CD4-positive, CD25-positive, alpha-beta regulatory T cell (primary cell): ENCODE measurements around the gene BDKRB1. TPM values are rescaled to one million over a fixed set of nuclear protein-coding genes. Genes with fewer than 3 reads are reported as not detected.
"Not testable (repeated sequence)": the region's sequence is repeated elsewhere in the genome, so short reads cannot be mapped to it uniquely, and the experiment has no call there.

Experiments used
- ATAC-seq, 2 donors: fragments of 150-1000 bp; cut with Tn5 transposase; one replicate each; pipeline ENCODE4 v1.10.0; 2021; ENCODE audit warnings: low read depth in 2 of 2, moderate number of reproducible peaks in 2 of 2, moderate library complexity in 1 of 2
- DNase-seq, 3 donors: peaks; one replicate each; pipeline versions ENCODE4 v3.0.0 to v3.0.0-alpha.2; 2012 to 2022; ENCODE audit warnings: mixed read lengths in 1 of 3
- H3K27ac ChIP-seq: one replicate; pipeline ENCODE4 v1.7.0; 2013; ENCODE audit warnings: mild to moderate bottlenecking, low read length; ENCODE audit not compliant: insufficient read depth, poor library complexity, severe bottlenecking
- H3K27me3 ChIP-seq: one replicate; pipeline ENCODE4 v1.7.0; 2013; ENCODE audit warnings: low read length; ENCODE audit not compliant: control insufficient read depth, insufficient read depth
- H3K36me3 ChIP-seq: one replicate; pipeline ENCODE4 v1.7.0; 2013; ENCODE audit warnings: mild to moderate bottlenecking, low read length, moderate library complexity; ENCODE audit not compliant: control insufficient read depth, insufficient read depth
- H3K4me1 ChIP-seq: 2 replicates; pipeline ENCODE4 v1.7.0; 2013; ENCODE audit warnings: mild to moderate bottlenecking, low read length; ENCODE audit not compliant: insufficient read depth, control insufficient read depth, poor library complexity, severe bottlenecking
- H3K4me3 ChIP-seq: one replicate; pipeline ENCODE4 v1.7.0; 2013; ENCODE audit warnings: low read depth, mild to moderate bottlenecking, low read length, moderate library complexity
- H3K9me3 ChIP-seq, 2 experiments: 1 replicate in 1 of 2; 2 replicates in 1 of 2; pipeline ENCODE4 v1.7.0; 2013; ENCODE audit warnings: low read length in 2 of 2, mild to moderate bottlenecking in 1 of 2, moderate library complexity in 1 of 2; ENCODE audit not compliant: control insufficient read depth in 2 of 2
- H3K27ac Mint-ChIP-seq, 3 donors: one replicate each; pipeline ENCODE4 v1.8.0; 2020 to 2022; ENCODE audit warnings: mild to moderate bottlenecking in 3 of 3, mixed read lengths in 3 of 3, moderate library complexity in 2 of 3
- H3K27me3 Mint-ChIP-seq: one replicate; pipeline ENCODE4 v1.8.0; 2022; ENCODE audit warnings: mild to moderate bottlenecking, mixed read lengths
- H3K36me3 Mint-ChIP-seq: one replicate; pipeline ENCODE4 v1.8.0; 2020; ENCODE audit warnings: mixed read lengths
- H3K4me1 Mint-ChIP-seq, 4 donors: one replicate each; pipeline ENCODE4 v1.8.0; 2020 to 2022; ENCODE audit warnings: mixed read lengths in 4 of 4, mild to moderate bottlenecking in 1 of 4
- H3K4me3 Mint-ChIP-seq, 4 donors: one replicate each; pipeline ENCODE4 v1.8.0; 2020 to 2022; ENCODE audit warnings: mild to moderate bottlenecking in 4 of 4, mixed read lengths in 4 of 4, moderate library complexity in 3 of 4
- H3K9me3 Mint-ChIP-seq, 7 donors: one replicate each; pipeline ENCODE4 v1.8.0; 2020 to 2022; ENCODE audit warnings: mixed read lengths in 7 of 7, mild to moderate bottlenecking in 3 of 7, moderate library complexity in 2 of 7
- polyA plus RNA-seq, 4 donors: library from polyadenylated mRNA; unstranded; fragments of 300-500 nt; fragmentation: Illumina TruSeq; gene quantifications; one replicate each; pipeline ENCODE4 v1.2.3, GENCODE V29; 2021
- total RNA-seq: library from RNA; stranded (reverse); gene quantifications from one replicate; pipeline ENCODE4 v1.2.3, GENCODE V29; 2022

Gene BDKRB1
- total and polyA plus RNA-seq, 5 donors from 2014 or later, result not detected

DNA sequence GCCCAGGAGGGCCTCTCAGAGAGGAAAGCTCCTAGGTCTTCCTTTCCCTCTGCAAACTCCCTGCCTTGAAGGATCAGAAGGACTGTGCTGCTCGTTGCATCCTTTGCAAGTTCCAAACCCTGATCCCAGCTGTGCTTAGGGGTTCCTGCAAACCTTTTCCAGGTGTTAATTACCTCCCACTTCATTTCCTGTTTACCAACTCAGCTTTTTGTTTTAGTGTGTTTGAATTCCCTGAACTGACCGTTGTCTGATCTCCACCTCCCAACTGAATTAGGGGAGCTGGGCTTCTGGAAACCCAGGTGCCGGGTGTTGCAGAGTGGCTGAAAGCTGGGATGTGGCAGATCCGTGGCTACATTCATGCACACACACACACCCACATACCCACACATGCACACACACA is 20.6 kb upstream of the BDKRB1 start:
- no peak for ATAC-seq

DNA sequence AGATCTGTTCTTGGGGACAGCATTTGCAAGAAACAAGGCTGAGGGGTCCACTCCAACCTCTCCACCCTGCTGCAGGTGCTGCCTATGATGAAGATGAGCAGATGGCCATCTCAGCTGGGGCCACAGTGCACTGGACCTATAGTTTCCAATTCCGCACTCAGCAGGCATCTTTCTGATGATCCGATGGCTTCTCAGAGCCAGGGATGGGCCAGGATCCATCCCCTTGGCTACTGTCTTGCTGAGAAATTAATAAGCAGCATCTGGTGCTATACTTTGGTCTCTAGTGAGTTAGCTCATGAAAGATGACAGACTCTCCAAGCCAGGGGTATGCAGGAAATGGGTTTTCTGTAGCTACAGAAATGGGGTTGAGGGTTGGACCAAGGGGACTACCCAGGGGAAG is 18.4 kb upstream of the BDKRB1 start:
- no peaks in the 10 kb centered on the region for H3K4me1 Mint-ChIP-seq
- no peaks in the 10 kb centered on the region for H3K27me3 ChIP-seq
- no peak overlapping the region for H3K4me3 ChIP-seq
- DNase-seq (no peak), ATAC-seq (no peak)
- H3K4me1 ChIP-seq, result no peaks in the 10 kb centered on the region
- H3K27ac Mint-ChIP-seq, result no peak overlapping the region
- H3K36me3 ChIP-seq, result no peaks in the 10 kb centered on the region
- no peaks in the 10 kb centered on the region for H3K36me3 Mint-ChIP-seq
- H3K27ac ChIP-seq, result no peak overlapping the region
- H3K27me3 Mint-ChIP-seq, result peaks cover 11% of the 10 kb centered on the region
- no peaks in the 10 kb centered on the region for H3K9me3 Mint-ChIP-seq
- H3K4me3 Mint-ChIP-seq, result no peak overlapping the region
- no peaks in the 10 kb centered on the region for H3K9me3 ChIP-seq

More for the DNA sequence above, 20.6 kb upstream of the BDKRB1 start:
- Mint-ChIP-seq H3K27me3 (peaks cover 11% of the 10 kb centered on the region), H3K4me1 (no peaks in the 10 kb centered on the region), H3K9me3 (no peaks in the 10 kb centered on the region), H3K27ac (no peak overlapping the region), H3K36me3 (no peaks in the 10 kb centered on the region), H3K4me3 (no peak overlapping the region)
- no peaks in the 10 kb centered on the region for H3K4me1 ChIP-seq
- no peak overlapping the region for H3K27ac ChIP-seq
- H3K4me3 ChIP-seq, result no peak overlapping the region
- no peaks in the 10 kb centered on the region for H3K9me3 ChIP-seq
- no peak for DNase-seq
- H3K36me3 ChIP-seq, result no peaks in the 10 kb centered on the region
- H3K27me3 ChIP-seq, result no peaks in the 10 kb centered on the region

DNA sequence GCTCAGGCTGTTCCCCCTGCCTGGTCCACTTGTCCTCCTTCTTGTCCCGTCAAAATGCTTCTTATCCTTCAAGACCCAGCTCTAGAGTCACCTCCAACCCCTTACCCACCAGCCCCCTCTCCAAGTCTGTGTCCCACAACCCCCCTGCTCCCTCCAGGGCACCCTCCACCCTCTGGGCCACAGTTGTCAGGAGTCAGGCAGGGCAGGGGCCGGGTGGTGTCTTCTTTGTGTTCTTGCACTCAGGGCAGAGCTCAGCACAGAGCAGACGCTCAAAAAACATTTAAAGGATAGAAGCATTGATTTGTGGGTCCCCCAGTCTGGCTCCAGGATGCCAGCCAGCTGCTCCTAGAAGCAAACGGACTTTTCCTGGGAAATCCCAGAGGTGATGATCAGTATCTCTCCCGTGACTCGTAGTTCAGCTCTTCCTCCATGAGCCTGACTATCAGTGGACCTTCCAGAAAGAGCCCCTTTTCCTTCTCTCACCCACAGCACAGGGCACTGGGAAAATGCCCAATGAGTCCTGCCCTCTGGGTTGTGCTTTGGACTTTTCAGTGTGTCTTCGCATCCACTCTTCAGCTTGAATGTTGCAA is 17.2 kb upstream of the BDKRB1 start:
- no peak overlapping the region for H3K27ac Mint-ChIP-seq
- H3K27me3 Mint-ChIP-seq, result peaks cover 13% of the 10 kb centered on the region
- Histone ChIP-seq H3K27me3 (no peaks in the 10 kb centered on the region), H3K9me3 (no peaks in the 10 kb centered on the region), H3K4me3 (no peak overlapping the region), H3K36me3 (no peaks in the 10 kb centered on the region), H3K4me1 (no peaks in the 10 kb centered on the region), H3K27ac (no peak overlapping the region)
- no peak overlapping the region for H3K4me3 Mint-ChIP-seq
- H3K36me3 Mint-ChIP-seq, result no peaks in the 10 kb centered on the region
- H3K9me3 Mint-ChIP-seq, result peaks cover 0 to 1% (median 0%) of the 10 kb centered on the region in 7 donors
- H3K4me1 Mint-ChIP-seq, result no peaks in the 10 kb centered on the region
- ATAC-seq, result no peak
- DNase-seq, result no peak

DNA sequence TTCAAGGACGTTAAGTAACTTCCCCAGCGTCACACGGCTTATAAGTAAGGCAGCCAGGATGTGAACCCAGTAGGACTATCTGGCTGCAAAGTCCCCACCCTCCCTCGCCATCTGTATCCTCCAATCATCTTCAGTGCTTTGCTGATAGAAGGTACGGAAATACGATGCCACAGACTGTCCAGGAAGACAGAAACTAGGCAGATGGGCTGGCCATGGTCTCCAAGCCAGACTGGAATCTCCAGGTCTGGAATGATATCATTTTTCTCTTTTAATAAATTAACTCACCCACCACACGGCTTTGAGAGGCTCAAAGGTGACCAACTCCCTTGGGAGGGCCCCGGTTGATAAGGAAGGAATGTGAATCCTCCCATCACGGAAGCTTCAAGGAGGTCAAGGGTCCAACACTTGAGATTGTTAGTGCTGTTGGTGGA is 16.3 kb upstream of the BDKRB1 start:
- Histone ChIP-seq H3K27me3 (no peaks in the 10 kb centered on the region), H3K27ac (no peak overlapping the region), H3K4me1 (no peaks in the 10 kb centered on the region), H3K4me3 (no peak overlapping the region), H3K36me3 (no peaks in the 10 kb centered on the region), H3K9me3 (no peaks in the 10 kb centered on the region)
- no peaks in the 10 kb centered on the region for H3K4me1 Mint-ChIP-seq
- H3K9me3 Mint-ChIP-seq, result peaks cover 0 to 1% (median 0%) of the 10 kb centered on the region in 7 donors
- H3K4me3 Mint-ChIP-seq, result no peak overlapping the region
- DNase-seq (no peak), ATAC-seq (no peak)
- H3K36me3 Mint-ChIP-seq, result no peaks in the 10 kb centered on the region
- no peak overlapping the region for H3K27ac Mint-ChIP-seq
- peaks cover 13% of the 10 kb centered on the region for H3K27me3 Mint-ChIP-seq

DNA sequence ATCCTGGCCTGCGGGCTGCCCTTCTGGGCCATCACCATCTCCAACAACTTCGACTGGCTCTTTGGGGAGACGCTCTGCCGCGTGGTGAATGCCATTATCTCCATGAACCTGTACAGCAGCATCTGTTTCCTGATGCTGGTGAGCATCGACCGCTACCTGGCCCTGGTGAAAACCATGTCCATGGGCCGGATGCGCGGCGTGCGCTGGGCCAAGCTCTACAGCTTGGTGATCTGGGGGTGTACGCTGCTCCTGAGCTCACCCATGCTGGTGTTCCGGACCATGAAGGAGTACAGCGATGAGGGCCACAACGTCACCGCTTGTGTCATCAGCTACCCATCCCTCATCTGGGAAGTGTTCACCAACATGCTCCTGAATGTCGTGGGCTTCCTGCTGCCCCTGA is 15.4 kb upstream of the BDKRB1 start:
- H3K4me3 Mint-ChIP-seq, result no peak overlapping the region
- peaks cover 0 to 2% (median 0%) of the 10 kb centered on the region in 7 donors for H3K9me3 Mint-ChIP-seq
- DNase-seq (no peak), ATAC-seq (no peak)
- H3K27ac Mint-ChIP-seq, result no peak overlapping the region
- Histone ChIP-seq H3K9me3 (no peaks in the 10 kb centered on the region), H3K4me3 (no peak overlapping the region), H3K27me3 (no peaks in the 10 kb centered on the region), H3K27ac (no peak overlapping the region), H3K4me1 (no peaks in the 10 kb centered on the region), H3K36me3 (no peaks in the 10 kb centered on the region)
- peaks cover 11% of the 10 kb centered on the region for H3K27me3 Mint-ChIP-seq
- no peaks in the 10 kb centered on the region for H3K36me3 Mint-ChIP-seq
- H3K4me1 Mint-ChIP-seq, result no peaks in the 10 kb centered on the region

DNA sequence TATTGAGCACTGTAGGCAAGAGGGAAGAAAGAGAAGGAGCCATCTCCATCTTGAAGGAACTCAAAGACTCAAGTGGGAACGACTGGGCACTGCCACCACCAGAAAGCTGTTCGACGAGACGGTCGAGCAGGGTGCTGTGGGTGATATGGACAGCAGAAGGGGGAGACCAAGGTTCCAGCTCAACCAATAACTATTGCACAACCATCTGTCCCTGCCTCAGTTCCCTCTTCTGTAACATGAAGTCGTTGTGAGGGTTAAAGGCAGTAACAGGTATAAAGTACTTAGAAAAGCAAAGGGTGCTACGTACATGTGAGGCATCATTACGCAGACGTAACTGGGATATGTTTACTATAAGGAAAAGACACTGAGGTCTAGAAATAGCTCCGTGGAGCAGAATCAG is 13.9 kb upstream of the BDKRB1 start:
- no peak overlapping the region for H3K27ac ChIP-seq
- no peak for ATAC-seq
- H3K27me3 ChIP-seq, result no peaks in the 10 kb centered on the region
- Mint-ChIP-seq H3K4me1 (no peaks in the 10 kb centered on the region), H3K27ac (no peak overlapping the region), H3K9me3 (peaks cover 0 to 2% (median 0%) of the 10 kb centered on the region in 7 donors), H3K27me3 (peaks cover 11% of the 10 kb centered on the region), H3K36me3 (no peaks in the 10 kb centered on the region), H3K4me3 (no peak overlapping the region)
- no peaks in the 10 kb centered on the region for H3K36me3 ChIP-seq
- H3K4me3 ChIP-seq, result no peak overlapping the region
- no peaks in the 10 kb centered on the region for H3K9me3 ChIP-seq
- DNase-seq, result no peak
- H3K4me1 ChIP-seq, result no peaks in the 10 kb centered on the region

DNA sequence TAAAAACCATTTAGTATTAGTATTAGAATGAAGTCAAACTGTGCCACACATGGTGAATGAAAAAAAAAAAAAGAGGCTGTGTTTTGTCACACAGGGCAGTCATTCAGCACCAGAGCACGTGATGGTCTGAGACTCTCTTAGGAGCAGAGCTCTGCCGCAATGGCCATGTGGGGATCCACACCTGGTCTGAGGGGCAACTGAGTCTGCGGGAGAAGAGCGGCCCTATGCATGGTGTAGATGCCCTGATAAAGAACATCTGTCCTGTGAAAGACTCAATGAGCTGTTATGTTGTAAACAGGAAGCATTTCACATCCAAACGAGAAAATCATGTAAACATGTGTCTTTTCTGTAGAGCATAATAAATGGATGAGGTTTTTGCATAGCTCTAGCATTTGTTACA is 12.2 kb upstream of the BDKRB1 start:
- Mint-ChIP-seq H3K4me1 (no peaks in the 10 kb centered on the region), H3K27ac (no peak overlapping the region), H3K4me3 (no peak overlapping the region), H3K36me3 (no peaks in the 10 kb centered on the region), H3K27me3 (peaks cover 11% of the 10 kb centered on the region), H3K9me3 (peaks cover 0 to 2% (median 0%) of the 10 kb centered on the region in 7 donors)
- Histone ChIP-seq H3K27ac (no peak overlapping the region), H3K4me1 (no peaks in the 10 kb centered on the region), H3K27me3 (no peaks in the 10 kb centered on the region), H3K9me3 (no peaks in the 10 kb centered on the region), H3K36me3 (no peaks in the 10 kb centered on the region), H3K4me3 (no peak overlapping the region)
- no peak for DNase-seq
- no peak for ATAC-seq

DNA sequence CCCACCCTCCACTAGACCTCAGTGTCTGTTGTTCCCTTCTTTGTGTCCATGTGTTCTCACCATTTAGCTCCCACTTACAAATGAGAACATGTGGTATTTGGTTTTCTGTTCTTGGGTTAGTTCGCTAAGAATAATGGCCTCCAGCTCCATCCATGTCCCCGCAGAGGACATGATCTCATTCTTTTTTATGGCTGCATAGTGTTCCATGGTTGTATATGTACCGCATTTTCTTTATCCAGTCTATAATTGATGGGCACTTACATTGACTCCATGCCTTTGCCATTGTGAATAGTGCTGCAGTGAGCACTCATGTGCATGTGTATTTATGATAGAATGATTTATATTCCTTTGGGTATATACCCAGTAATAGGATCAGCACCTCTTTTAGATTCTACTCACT is 10.9 kb upstream of the BDKRB1 start:
- not testable (repeated sequence) for ATAC-seq, H3K4me3 ChIP-seq, H3K4me1 ChIP-seq, H3K4me3 Mint-ChIP-seq, H3K27ac ChIP-seq, H3K9me3 Mint-ChIP-seq, H3K27me3 ChIP-seq, H3K9me3 ChIP-seq, H3K36me3 Mint-ChIP-seq, DNase-seq, H3K4me1 Mint-ChIP-seq, H3K36me3 ChIP-seq, H3K27ac Mint-ChIP-seq
- H3K27me3 Mint-ChIP-seq, result peaks cover 10% of the 10 kb centered on the region
